Karpas-422 (cell line): Measurements from ENCODE around the gene ABCC8. TPM values are rescaled to one million over a fixed set of nuclear protein-coding genes. Genes with fewer than 3 reads are reported as not detected.

Source experiments
- DNase-seq: peaks from one replicate; pipeline ENCODE4 v3.0.0-alpha.2; 2015
- H2AFZ ChIP-seq: fragments of 200-600 bp; sonication (generic); 2 replicates; pipeline ENCODE4 v1.6.1; 2014; ENCODE audit warnings: antibody characterized with exemption, low read length, mixed read lengths
- H3K27ac ChIP-seq: fragments of 200-600 bp; sonication (generic); 2 replicates; pipeline ENCODE4 v1.5.1; 2014; ENCODE audit warnings: mild to moderate bottlenecking, low read length, moderate library complexity
- H3K27me3 ChIP-seq: fragments of 200-600 bp; sonication (generic); 2 replicates; pipeline ENCODE4 v1.6.1; 2014; ENCODE audit warnings: low read length, mixed read lengths
- H3K36me3 ChIP-seq: fragments of 200-600 bp; sonication (generic); 2 replicates; pipeline ENCODE4 v1.6.1; 2014; ENCODE audit warnings: low read length, mixed read lengths; ENCODE audit not compliant: insufficient read depth
- H3K4me1 ChIP-seq: fragments of 200-600 bp; sonication (generic); 2 replicates; pipeline ENCODE4 v1.6.1; 2014; ENCODE audit warnings: mild to moderate bottlenecking, low read length, mixed read lengths
- H3K4me2 ChIP-seq: fragments of 200-600 bp; sonication (generic); 2 replicates; pipeline ENCODE4 v1.6.1; 2014; ENCODE audit warnings: low read length, low read depth, mild to moderate bottlenecking; ENCODE audit not compliant: poor library complexity, severe bottlenecking
- H3K4me3 ChIP-seq: fragments of 200-600 bp; sonication (generic); 2 replicates; pipeline ENCODE4 v1.5.1; 2014; ENCODE audit warnings: mild to moderate bottlenecking, antibody characterized with exemption, low read length, mixed read lengths
- H3K79me2 ChIP-seq: fragments of 200-600 bp; sonication (generic); 2 replicates; pipeline ENCODE4 v1.6.1; 2014; ENCODE audit warnings: mild to moderate bottlenecking, low read length, mixed read lengths
- H3K9ac ChIP-seq: fragments of 200-600 bp; sonication (generic); 2 replicates; pipeline ENCODE4 v1.6.0; 2014; ENCODE audit warnings: low read length
- H3K9me2 ChIP-seq: fragments of 200-600 bp; sonication (generic), shearing (Covaris generic); replicated peaks from 2 replicates; pipeline ENCODE4 v1.6.0; 2014; ENCODE audit warnings: mild to moderate bottlenecking, low read length, moderate library complexity; ENCODE audit not compliant: insufficient read depth
- H3K9me3 ChIP-seq: fragments of 300-700, 200-600 bp; sonication (generic); 2 replicates; pipeline ENCODE4 v1.6.1; 2014; ENCODE audit warnings: low read length, mixed read lengths
- H4K20me1 ChIP-seq: fragments of 200-600 bp; sonication (generic); 2 replicates; pipeline ENCODE4 v1.6.1; 2014; ENCODE audit warnings: mild to moderate bottlenecking, antibody characterized with exemption, low read length, low read depth; ENCODE audit not compliant: insufficient read depth
- total RNA-seq: library from RNA; depleted of rRNA; stranded (reverse); fragments of >200 nt; shearing (Covaris generic); gene quantifications from 2 replicates; pipeline ENCODE4 v1.2.3, GENCODE V29; 2014; ENCODE audit warnings: low replicate concordance

The ABCC8 gene
- total RNA-seq, 1 experiment from 2014 or later = not detected

- Histone ChIP-seq H3K9me3 (no peaks in the 10 kb centered on the region), H3K27ac (no peak overlapping the region), H3K4me2 (no peak overlapping the region), H3K9me2 (no peaks in the 10 kb centered on the region), H3K9ac (no peak overlapping the region), H3K4me1 (peaks cover 27% of the 10 kb centered on the region), H3K27me3 (no peaks in the 10 kb centered on the region), H3K36me3 (no peaks in the 10 kb centered on the region), H2AFZ (no peak overlapping the region), H3K79me2 (no peaks in the 10 kb centered on the region), H4K20me1 (no peaks in the 10 kb centered on the region), H3K4me3 (no peak overlapping the region)
- no peak for DNase-seq
These were observed 83.8 kb downstream of the ABCC8 start for GRCh38 chr11:17392872-17393271.

DNA sequence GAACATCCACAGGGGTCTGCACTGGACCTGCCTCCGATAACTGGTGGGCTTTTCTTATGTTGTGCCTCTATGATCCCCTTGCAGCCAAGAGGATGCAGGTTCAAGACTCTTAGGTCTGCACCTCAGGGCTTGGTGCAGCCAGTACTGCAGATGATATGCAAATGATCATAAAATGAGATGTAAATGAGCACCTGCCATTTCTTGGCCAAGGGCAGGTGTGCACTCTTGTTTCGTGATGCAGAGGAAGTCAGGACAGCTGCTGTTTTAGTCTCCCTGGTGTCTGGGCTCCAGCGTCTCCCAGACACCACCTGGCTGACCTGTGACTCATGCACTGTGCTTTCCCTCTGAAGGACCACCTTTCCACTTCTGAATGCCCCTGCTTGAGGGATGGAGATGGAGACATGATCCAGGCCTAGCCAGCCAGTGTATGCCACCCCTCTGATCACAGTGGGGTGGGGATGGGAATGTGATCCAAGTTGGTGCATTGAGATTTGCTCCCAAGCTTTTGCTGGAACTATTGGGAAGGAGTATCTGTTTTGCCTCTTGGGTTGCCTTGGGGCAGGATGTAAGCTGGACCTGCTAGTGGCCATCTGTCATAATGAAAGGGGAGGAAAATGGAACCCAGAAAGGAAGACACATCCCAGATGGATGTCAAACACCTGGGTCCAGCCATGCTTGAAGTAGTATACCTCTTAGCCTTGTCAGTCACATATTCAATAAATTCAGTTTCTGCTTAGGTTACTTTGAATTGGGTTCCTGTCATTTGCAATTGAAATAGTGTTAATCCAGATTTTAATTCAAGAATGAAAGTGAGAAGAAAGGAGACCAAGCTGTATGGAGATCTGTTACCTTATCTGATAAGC lies 84.9 kb downstream of the ABCC8 start:
- H3K79me2 ChIP-seq = no peaks in the 10 kb centered on the region
- peak; percentile 56 for DNase-seq
- no peaks in the 10 kb centered on the region for H4K20me1 ChIP-seq
- H3K4me1 ChIP-seq = peaks cover 27% of the 10 kb centered on the region
- H2AFZ ChIP-seq = no peak overlapping the region
- no peaks in the 10 kb centered on the region for H3K27me3 ChIP-seq
- H3K9me2 ChIP-seq = no peaks in the 10 kb centered on the region
- no peaks in the 10 kb centered on the region for H3K9me3 ChIP-seq
- H3K9ac ChIP-seq = no peak overlapping the region
- H3K36me3 ChIP-seq = no peaks in the 10 kb centered on the region
- no peak overlapping the region for H3K4me2 ChIP-seq
- no peak overlapping the region for H3K4me3 ChIP-seq
- H3K27ac ChIP-seq = no peak overlapping the region

DNA sequence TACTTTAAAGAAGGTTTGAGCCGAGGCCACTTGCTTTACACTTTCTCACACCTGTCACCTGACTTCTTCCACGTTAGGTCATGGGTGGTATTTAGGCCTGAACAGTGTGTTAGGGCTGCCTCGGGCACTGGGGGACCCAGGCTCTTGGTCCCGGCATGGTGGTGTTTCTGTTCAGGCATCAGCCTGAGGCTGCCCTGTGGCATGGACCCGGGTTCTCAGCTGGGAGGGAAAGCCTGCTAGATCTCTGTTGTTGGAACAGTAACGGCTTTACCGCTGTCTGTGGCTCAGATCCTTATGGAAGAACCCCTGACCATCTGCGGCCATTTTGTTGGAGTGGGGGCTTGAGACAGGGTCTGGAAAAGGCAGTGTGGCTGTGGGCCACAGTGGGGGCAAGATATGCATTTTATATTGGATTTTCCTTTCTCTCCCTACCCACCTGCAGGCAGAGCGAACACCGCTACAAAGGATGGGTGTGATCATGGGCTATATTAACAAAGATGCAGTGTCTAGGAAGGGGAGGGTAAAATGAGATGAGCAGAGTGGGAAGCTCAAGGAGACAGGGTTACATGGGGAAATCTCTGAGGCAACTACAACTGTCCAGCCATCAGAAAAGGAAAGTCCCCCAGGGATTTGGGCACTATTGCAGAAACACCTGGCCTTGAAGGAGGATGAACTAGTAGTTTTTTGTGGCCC lies 86.5 kb downstream of the ABCC8 start:
- Histone ChIP-seq H3K36me3 (no peaks in the 10 kb centered on the region), H3K9ac (no peak overlapping the region), H3K79me2 (no peaks in the 10 kb centered on the region), H3K9me3 (no peaks in the 10 kb centered on the region), H3K27me3 (no peaks in the 10 kb centered on the region), H3K27ac (no peak overlapping the region), H4K20me1 (no peaks in the 10 kb centered on the region; the same call in 1 of the 2 replicates), H2AFZ (no peak overlapping the region), H3K4me1 (peaks cover 31% of the 10 kb centered on the region), H3K4me3 (no peak overlapping the region), H3K4me2 (peak overlapping the region; percentile 74), H3K9me2 (no peaks in the 10 kb centered on the region)
- no peak for DNase-seq

- Histone ChIP-seq H3K27ac (no peak overlapping the region), H3K4me2 (peak overlapping the region; percentile 74), H3K79me2 (no peaks in the 10 kb centered on the region), H2AFZ (0 out of 2 replicates have a peak overlapping the region, but pooled peaks have one; percentile 76), H3K9me2 (no peaks in the 10 kb centered on the region), H3K27me3 (no peaks in the 10 kb centered on the region), H3K9me3 (no peaks in the 10 kb centered on the region), H3K4me1 (peaks cover 31% of the 10 kb centered on the region), H3K9ac (peak overlapping the region; percentile 52), H3K36me3 (no peaks in the 10 kb centered on the region), H3K4me3 (peak overlapping the region; percentile 66; the same call in 1 of the 2 replicates), H4K20me1 (no peaks in the 10 kb centered on the region; the same call in 1 of the 2 replicates)
- DNase-seq = peak; percentile 85
These were observed 87.3 kb downstream of the ABCC8 start for GRCh38 chr11:17389211-17389956.

DNA sequence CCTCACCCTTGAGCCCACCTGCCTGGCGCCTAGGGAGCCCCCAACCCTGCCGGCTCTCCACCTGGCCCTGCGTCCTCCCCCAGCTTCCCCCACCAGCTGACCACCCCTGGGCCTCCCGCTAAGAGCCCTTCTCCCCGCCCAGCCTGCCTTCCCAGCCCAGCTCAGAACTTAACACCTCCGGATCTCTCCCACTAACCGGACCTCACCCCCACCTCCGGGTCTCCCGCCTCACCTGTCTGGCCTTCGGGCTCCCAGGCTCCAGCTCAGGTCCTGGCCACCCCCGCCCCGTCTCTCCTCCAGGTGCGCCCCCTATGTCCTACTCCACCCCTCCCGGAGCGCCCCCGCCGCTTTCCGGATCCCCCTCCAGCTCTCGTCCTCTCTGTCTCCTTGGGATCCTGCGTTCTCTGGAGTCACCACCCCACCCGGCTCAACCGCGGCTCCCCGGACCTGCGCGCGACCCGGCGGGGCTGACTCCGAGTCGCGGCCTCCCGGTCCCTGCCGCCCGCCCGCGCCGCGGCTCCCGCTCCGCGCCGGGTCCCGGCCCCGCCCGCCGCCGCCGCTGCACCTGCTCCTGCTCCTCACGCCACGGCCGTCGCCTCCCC lies 87.9 kb downstream of the ABCC8 start, which contains the start of gene KCNJ11:
KCNJ11 (minus strand) TSS at position 51 of the 602 bp plus-strand sequence. CDS start 568 bp downstream, outside the sequence.
- Histone ChIP-seq H3K9me2 (no peaks in the 10 kb centered on the region), H3K4me2 (peak within 1 kb of the TSS; percentile 74), H2AFZ (0 out of 2 replicates have a peak within 1 kb of the TSS, but pooled peaks have one; percentile 76), H3K36me3 (no peaks in the 10 kb centered on the region), H3K9me3 (no peaks in the 10 kb centered on the region), H3K4me1 (peaks cover 31% of the 10 kb centered on the region), H3K27ac (no peak within 1 kb of the TSS), H3K27me3 (no peaks in the 10 kb centered on the region), H3K79me2 (no peaks in the 10 kb centered on the region), H3K9ac (peak within 1 kb of the TSS; percentile 52), H3K4me3 (peak within 1 kb of the TSS; percentile 66; the same call in 1 of the 2 replicates), H4K20me1 (no peaks in the 10 kb centered on the region; the same call in 1 of the 2 replicates)
- DNase-seq = peak; percentile 45

DNA sequence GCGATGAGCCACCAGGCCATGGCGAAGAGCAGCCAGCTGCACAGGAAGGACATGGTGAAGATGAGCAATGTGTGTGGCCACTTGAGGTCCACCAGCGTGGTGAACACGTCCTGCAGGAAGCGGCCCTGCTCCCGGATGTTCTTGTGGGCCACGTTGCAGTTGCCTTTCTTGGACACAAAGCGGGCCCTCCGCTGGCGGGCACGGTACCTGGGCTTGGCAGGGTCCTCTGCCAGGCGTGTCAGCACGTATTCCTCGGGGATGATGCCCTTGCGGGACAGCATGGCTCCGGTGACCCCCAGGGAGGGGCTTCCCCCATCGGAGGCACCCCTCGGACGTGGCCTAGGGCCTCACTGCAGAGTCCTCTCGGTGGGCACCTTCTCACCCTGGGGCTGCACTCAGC lies 88.8 kb downstream of the ABCC8 start:
- no peak overlapping the region for H3K9ac ChIP-seq
- no peaks in the 10 kb centered on the region; the same call in 1 of the 2 replicates for H4K20me1 ChIP-seq
- no peaks in the 10 kb centered on the region for H3K9me3 ChIP-seq
- no peaks in the 10 kb centered on the region for H3K27me3 ChIP-seq
- H3K36me3 ChIP-seq = no peaks in the 10 kb centered on the region
- no peak overlapping the region for H2AFZ ChIP-seq
- peaks cover 31% of the 10 kb centered on the region for H3K4me1 ChIP-seq
- no peak overlapping the region for H3K27ac ChIP-seq
- H3K4me2 ChIP-seq = no peak overlapping the region
- no peaks in the 10 kb centered on the region for H3K9me2 ChIP-seq
- DNase-seq = no peak
- no peak overlapping the region for H3K4me3 ChIP-seq
- no peaks in the 10 kb centered on the region for H3K79me2 ChIP-seq

GRCh38 chr11:17387254-17387653 lies 89.4 kb downstream of the ABCC8 start:
- no peak overlapping the region for H3K27ac ChIP-seq
- peaks cover 28% of the 10 kb centered on the region for H3K4me1 ChIP-seq
- H3K36me3 ChIP-seq = no peaks in the 10 kb centered on the region
- no peak for DNase-seq
- no peaks in the 10 kb centered on the region for H3K79me2 ChIP-seq
- no peaks in the 10 kb centered on the region for H3K9me2 ChIP-seq
- no peak overlapping the region for H3K4me2 ChIP-seq
- H4K20me1 ChIP-seq = no peaks in the 10 kb centered on the region; the same call in 1 of the 2 replicates
- no peak overlapping the region for H3K4me3 ChIP-seq
- H3K9ac ChIP-seq = no peak overlapping the region
- no peaks in the 10 kb centered on the region for H3K9me3 ChIP-seq
- no peak overlapping the region for H2AFZ ChIP-seq
- no peaks in the 10 kb centered on the region for H3K27me3 ChIP-seq
